GM04503 (cell line): Measurements from ENCODE around the gene CSF2.
"Not testable (repeated sequence)": the region's sequence is repeated elsewhere in the genome, so short reads cannot be mapped to it uniquely, and the experiment has no call there.

Experiments
- DNase-seq: peaks from one replicate; pipeline ENCODE4 v3.0.0-alpha.2; 2012; ENCODE audit warnings: low read depth

Gene CSF2

DNA sequence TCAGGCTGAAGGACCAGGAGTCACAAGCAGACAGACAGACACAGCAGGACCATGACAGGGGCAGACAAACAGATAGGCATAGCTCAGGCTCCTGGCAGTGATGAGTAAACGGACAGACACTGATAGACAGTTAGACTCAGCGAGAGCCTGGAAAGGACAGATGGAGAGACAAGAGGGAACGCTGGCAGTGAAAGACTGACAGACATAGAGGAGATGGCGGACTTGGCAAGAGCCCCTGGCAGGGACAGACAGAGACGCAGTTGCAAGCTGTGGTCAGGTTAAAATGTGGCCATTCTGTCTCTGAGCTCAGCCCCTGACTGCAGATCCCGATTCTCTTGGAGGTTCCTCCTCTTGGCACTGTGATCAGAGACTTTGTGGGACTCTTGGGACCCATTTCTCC, 13.6 kb downstream of the CSF2 start:
- no peak for DNase-seq

DNA sequence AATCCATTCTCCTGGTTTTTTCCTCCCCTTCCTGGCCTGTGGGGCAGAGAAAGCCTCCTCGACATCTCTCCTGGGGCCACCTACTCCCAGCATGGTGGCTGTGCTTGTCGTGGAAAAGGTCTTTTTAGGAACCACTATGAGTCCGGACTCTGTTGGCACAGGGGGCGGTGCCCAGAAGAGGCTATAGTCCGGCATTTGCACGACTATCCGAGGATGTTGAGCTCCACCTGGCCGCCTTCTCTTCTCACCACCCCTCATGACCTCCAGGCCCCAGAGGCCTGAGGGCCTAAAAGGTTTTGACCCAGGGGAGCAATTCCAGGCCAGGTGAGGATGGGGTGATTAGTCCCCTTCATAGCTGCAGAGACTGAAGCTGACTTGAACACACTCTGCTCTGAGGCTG, 14.1 kb downstream of the CSF2 start:
- no peak for DNase-seq

DNA sequence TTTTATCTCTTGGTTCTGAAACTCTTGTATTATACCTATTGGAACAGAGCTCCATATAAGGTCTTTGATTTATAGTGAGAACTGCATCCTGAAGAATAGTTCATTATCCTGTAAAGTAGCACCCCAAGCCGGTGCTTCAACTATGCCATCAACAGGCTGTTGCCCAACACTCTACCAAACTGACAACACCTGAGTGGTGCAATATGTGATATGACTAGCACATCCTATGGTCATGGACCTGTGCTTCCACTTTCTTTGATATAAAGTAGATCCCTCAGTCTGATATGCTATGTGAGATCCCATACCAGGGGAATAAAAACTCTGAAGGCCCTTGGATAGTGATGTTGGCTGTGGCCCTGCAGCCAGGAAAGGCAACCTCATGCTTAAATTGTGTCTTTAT, 15.8 kb downstream of the CSF2 start:
- DNase-seq = no peak

DNA sequence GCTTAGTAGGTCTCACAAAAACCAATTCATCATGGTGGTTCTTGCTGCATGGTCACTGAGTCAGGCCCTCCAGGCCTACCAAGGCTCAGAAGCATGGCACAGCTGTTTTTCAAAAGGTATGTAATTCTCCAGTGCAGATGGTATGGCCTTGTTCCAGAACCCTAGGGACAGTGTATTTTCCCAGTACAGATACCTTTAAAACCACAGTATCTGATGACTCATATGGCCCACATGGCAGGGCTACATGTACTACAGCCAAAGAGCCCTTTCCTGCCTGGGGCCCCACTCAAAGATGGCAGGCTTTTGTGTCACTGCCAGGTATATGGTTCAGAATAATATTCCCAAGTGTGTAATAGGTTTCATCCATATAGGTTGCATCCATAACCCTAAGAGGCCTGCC, 16.5 kb downstream of the CSF2 start:
- DNase-seq = peak; percentile 62

DNA sequence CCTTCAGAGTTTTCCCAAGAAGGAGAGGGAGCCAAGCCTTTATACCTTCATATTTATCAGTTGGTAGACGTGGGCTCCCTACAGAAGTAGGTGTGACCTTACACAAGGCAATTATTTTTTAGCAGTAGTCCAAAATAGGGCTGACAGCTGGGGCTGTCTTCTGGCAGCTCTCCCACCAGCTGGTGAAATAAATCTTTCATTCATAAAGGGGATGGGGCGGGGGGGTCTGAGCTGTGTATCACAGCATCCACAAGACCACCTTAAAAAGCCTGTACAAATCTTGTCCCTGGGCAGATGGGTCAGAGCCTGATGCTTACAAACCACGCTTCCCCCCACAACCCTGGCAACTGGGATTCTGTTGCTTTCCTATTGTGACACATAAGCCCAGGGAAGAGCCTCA, 19.7 kb downstream of the CSF2 start:
- DNase-seq = no peak

DNA sequence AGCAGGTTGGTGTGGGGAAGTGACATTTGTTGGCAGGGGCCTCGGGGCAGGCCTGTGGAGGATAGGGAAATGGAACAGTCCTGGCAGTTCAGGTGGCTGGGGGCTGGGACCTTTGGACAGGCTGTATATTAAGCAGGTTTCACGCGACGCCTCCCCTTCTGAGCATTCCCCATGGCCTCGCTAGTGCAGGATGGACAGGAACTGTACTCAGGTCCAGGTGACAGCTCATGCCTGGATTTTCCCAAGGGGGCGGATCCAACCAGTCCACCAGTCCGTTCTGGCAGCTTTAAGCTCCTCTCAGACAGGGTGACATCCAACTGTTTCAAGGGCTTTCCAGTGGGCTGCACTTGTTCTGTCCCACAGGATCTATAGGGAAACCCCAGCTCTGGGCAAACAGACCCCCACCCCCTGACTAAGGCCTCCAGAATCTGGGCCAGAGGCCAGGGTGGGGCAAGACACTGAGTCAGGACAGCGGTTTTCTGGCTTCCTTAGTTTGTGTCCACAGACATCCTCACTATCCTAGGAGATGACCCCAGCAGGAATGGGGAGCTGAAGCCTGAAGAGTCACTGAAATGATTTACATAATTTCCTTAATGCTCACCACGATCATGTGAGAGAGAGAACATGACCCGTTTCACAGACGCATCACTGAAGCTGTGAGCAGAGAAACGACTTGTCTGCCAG, 20.9 kb downstream of the CSF2 start:
- peak; percentile 97 for DNase-seq

DNA sequence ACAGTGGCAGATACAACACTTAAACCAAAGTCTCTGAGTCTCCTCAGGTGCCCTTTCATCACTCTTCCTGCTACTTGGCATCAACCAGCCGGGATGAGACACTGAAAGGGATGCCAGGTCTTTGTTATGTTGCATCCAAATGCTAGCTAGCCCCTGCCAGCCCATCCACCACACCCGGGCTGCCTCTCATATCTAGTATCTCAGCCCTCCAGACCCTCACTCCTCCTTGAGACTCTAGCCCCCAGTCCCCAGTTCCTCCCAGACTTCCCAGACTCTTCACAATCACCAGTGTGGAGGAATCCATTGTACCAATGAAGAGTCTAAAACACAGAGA, 21.5 kb downstream of the CSF2 start:
- DNase-seq = no peak

DNA sequence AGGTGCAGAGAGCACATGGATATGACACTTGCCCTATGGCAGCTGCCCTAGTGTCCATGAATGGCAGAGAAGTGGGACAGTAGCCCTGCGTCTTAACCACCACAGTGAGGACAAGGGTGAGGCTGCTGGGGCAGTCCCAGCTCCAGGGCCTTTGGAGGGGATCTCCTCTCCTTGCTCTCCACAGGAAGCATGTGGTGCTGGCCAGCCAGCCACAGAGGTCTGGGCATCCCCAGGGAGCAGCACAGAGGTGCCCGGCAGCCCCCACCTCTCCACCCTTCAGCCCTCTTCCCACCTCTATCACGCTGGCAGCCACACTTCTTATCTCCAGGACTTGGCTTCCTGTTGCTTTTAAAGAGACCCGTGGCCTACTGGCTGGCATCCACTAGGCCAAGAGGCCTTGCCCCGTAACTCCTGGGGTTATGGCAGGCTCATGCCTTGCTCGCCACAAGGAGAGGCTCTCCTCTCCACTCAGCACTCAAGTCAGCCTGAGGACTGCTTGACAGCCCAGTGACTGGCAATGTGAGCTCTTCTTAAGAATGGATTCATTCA, 21.9 kb downstream of the CSF2 start:
- DNase-seq = no peak

DNA sequence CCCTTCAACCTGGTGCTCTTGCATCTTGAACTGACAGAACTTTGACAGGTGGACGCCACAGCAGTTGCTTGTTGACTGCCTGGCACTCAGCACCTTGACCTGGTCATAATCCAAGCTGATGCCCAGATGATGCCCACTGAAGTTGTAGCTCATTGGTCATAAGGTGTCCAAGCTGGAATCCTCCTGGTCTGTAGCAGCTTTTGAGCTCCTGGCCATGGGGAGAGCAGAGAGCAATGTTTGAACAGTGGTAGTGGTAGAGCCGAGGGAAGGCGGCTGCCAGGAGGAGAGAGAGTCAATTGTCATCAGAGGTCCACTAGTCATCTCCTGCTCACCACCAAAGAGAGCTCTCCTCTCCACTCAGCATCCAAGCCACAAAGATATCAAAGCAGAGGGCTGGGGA, 23.3 kb downstream of the CSF2 start:
- DNase-seq = no peak

DNA sequence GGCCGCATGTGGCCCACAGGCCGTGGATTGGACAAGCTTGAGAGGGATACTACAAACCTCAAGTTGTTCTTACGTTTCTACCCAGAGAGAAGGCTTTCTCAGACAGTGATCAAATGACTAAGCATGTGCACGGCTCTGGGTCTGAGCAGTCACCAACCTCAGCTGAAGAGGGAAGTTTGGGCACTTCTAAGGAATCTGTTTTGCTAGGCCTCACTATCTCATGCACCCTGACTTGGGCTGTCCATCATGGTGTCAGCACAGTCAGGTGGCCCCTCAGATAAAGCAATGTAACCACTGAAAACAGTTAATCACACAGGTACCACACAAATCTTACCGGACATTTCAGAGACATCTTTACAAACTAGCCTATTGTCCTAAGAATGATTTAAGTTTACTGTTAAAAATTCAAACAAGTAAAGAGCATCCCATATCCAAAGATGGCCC, 24.6 kb downstream of the CSF2 start:
- DNase-seq = no peak

DNA sequence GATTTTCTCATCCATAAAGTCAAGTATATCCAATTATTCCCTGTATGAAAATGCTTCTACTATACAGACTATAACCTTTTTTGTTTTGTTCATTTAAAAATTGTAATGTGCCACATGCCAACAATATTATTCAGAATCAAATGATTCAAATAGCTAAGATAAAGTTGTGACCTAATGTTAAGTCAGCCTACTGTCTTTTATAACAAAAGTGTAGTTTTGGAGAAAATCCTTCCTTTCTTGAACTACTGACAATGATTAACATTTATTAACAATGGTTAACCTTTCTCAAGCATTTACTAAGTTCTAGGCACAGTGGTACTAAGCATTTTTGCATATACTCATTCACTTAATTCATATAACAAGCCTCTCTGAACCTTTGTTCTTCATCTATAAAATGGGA, 25.0 kb downstream of the CSF2 start:
- no peak for DNase-seq

DNA sequence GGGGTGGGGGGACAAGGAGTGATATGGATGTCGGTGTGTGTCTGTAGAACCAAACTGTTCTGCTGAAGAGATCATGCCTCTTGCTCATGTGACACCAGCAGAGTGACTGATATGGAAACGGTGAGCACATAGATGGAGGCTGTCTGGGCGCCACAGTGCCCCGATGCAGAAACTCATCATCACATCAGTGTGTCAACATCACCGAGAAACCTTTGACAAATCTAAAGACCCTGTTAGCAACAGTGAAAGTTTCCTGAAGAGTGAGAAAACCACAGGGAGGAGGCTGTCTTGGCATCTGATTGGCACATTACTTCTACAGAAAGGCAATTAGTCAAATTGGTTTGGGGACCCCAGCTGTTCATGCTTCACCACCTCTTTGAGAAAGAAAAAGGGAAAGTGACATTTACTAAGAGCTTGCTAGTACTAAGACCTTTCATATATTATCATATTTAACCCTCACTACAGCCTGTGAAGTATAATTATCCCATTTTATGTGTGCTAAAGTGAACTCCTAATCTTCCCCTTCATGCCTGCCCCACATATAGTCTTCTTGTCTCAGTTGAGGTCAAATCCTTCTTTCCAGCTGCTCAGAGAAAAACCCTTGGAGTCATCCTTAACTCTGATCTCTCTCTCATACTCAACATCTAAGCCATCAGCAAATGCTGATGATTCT, 25.6 kb downstream of the CSF2 start:
- DNase-seq = no peak

DNA sequence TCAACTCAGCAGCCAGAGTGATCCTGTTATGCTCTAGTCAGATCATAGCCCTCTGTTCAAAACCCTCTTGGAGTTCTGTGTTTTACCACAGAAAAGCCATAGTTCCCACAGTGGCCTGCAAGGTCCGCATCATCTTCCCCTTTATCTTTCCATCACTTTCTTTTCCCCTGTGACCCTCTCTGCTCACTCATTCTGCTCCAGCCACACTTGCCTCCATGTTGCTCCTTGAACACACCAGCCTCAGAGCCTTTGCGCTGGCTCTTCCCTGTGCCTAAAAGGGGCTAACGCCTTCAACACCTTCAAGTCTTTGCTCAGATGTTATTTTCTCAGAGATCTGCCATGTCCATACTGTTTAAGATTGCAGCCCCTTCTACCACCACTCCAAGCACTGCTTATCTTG, 26.3 kb downstream of the CSF2 start:
- no peak for DNase-seq

DNA sequence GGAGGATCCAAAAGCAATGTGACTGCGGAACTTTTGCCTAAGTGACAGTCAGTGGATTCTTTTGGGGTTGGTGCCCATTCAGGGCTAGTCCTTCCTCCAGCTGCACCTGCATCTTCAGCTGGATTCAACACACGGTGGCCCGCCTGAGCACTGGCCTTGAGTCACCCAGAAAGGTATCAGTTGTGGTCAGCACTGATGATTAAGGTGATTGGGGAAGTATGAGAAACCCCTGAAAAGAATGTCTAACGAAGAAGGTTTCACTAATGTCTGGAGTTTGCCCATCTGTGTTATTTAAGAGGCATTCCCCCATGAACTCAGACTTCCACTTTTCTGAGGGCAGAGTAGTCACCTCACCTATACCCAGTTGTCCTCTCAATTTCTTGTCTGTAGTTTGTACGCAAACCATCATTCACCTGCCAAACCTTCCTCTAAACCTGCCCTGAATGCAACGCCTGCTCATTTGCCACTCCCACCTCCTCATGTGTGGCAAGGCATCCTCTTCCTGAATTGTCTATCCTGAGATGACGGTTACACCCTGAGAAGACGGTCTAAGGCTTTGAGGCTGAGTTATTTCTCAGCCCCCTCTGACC, 27.2 kb downstream of the CSF2 start:
- no peak for DNase-seq

DNA sequence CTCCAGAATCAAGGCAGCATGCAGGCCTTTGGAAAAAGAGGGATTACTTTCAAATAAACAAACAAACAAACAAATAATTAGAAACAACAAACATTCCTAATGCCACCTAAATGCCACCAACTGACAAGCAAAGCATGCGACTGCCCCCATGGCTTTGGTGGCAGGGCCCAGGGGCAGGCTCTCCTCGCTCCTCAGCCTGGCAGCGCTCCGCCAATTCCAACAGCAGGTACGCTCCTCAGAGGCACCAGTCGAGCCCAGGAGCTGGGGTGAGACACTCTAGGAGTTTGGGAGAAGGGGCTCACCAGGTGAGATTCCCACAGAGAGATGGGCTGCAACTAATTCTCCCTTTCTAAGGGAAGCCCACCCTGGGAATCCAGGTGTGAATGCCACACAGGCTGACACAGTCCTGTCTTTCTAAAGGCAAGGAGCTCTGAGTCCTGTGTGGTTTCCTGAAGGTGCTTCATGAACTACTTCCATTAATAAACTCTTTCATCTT, 27.8 kb downstream of the CSF2 start:
- DNase-seq = no peak

DNA sequence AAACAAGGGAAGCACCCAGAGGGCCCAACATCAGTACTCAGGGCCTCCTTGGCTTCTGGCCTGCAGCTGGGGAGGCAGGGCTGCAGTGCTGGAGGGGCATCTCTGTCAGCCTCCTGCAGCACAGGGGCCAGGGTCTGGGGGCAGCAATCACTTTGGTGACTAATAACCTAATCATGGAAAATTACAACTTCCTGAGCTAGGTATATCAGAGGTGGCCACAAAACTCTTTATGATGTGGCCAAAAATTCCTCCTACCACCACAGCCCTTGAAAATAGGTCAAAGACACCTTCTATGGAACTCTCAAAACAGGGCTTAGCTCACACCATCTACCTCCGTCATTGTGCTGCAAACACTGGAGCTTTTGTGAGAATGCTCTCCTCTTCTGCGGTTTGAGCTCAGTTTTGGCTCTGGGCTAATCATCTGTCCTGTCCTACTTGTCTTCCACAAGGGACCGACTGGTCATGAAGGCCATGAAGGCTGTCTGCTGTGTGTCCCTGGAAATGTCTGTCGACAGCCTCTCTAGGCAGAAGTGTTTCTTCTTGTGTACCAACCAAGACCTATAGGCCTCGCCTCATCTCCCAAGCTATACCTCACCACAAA, 28.6 kb downstream of the CSF2 start:
- no peak for DNase-seq

DNA sequence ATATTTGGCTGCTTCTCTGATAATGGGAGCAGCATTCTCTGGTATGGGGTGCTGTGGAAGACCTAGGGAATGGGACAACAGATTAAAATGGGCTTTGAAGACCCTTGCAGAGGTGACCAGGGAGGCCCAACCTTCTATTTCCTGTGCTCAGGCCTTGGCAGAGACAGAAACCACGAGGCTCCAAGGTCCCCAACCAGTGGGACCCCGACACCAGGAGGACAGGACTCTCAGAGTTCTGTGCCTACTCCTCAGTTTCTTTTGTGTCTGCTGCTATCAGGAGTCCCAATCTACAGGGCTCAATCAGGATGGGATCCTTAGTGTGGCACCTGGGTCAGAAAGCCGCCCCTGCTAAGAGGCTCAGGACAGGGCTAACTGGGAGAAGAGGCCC, 29.3 kb downstream of the CSF2 start:
- DNase-seq = no peak

DNA sequence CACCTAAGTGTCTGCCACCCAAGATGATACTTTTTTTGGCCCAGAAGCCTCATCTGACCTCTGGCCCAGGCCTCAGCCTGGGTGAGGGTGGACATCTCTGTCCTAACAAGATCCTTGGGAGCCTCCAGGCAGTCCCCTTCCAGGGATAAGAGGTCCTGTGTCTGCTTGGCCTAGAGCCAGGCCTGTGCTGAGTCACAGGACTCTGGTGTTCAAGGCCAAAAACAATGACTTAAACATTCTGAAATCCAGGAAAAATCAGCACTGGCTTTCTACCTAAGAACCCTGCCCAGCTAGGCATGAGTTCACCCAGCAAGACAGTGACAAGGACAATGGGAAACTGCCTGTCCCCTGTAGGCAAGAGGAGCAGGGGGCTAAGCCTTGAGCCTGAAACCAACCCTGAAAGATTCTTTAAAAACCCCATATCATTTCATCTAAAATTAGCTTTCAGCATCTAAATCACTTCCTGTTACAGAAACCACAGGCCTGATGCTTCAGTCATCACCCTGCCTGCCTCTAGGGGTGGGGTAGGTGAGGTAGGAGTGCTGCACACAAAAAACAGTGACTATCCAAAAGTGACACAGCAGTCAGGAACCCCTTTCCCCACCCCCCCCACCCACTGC, 29.9 kb downstream of the CSF2 start:
- peak; percentile 73 for DNase-seq

DNA sequence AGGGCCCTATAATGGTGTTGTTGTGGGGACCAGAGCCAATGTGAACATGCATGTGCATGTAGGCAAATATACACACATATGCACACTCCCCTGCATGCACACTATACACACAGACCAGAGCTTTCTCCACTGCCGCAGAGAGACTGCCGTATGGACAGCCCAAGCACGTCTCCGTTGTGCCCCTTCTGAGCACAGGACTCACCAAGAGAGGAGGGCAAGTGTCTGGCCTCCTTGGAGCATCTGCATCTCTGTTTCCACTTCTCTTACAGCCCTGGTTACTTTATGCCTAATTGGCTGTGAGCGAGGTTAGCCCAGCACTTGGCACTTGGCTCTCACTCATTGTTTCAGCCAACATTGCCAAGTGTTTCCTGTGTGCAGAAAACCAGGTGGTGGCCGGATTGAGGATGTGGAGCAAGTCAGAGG, 30.4 kb downstream of the CSF2 start:
- no peak for DNase-seq

DNA sequence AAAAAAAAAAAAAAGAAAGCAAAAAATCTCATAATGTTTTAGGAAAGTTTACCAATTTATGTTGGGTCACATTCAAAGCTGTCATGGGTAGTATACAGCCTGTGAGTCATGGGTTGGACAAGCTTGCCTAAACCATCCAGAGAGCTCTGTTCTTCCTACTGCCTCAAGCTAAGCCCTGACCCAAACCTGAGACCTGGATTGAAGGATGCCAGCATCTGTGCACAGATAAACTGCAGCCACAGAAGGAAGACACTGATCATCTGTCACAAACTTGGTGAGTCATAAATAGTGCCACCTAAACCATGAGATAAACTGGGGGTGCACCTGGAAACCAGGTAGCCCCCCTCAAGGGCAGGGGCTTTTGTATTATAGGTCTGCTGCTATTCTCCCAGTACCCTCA, 31.0 kb downstream of the CSF2 start:
- DNase-seq = peak; percentile 39

DNA sequence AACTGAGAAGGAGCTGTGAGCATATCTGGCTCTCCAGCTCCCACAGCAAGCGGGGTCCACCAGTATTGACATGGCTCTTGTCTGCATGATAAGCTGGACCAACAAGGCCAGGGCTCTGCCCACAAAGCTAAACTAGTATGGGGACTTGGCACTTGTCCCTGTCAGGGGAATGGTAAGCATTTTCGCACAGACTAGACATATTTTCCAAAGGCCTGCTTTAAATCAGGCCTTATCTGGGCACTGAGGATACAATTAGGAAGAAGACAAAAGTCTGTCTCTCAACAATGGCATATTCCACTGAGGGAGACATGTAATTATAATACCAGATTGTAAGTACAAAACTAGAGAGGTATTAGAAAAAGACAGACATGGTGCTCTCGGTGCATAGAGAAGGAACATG, 32.1 kb downstream of the CSF2 start:
- DNase-seq = no peak

DNA sequence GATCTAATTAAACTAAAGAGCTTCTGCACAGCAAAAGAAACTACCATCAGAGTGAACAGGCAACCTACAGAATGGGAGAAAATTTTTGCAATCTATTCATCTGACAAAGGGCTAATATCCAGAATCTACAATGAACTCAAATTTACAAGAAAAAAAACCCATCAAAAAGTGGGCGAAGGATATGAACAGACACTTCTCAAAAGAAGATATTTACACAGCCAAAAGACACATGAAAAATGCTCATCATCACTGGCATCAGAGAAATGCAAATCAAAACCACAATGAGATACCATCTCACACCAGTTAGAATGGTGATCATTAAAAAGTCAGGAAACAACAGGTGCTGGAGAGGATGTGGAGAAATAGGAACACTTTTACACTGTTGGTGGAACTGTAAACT, 34.9 kb downstream of the CSF2 start:
- not testable (repeated sequence) for DNase-seq
